GM12878 (cell line): Measurements from ENCODE around the gene TRIP4. TPM values are rescaled to one million over a fixed set of nuclear protein-coding genes. Genes with fewer than 3 reads are reported as not detected.

Experiments used
- ATAC-seq: fragments of 200-7000 bp; cut with Tn5 transposase; 3 replicates; pipeline ENCODE4 v1.9.1; 2020; ENCODE audit warnings: mild to moderate bottlenecking, moderate library complexity
- BruUV-seq: library from RNA; stranded (reverse); fragments of 400-500 nt; replicated peaks from 2 replicates; lab custom pipeline; 2021; lab: Mats Ljungman, UMichigan
- CTCF ChIA-PET: fragments of 300-600 bp; sonication (Branson Sonifier 250); formaldehyde crosslinking; extraction: SDS; loops from one replicate; lab custom pipeline; 2021; ENCODE audit warnings: inconsistent platforms; lab: Yijun Ruan, JAX
- POLR2A ChIA-PET: fragments of 350-600 bp; formaldehyde crosslinking; extraction: SDS; loops from one replicate; lab custom pipeline; 2021; ENCODE audit warnings: inconsistent platforms; lab: Charles Lee
- RAD21 ChIA-PET: fragments of 300-600 bp; sonication (Branson Sonifier 250); formaldehyde crosslinking; loops from one replicate; lab custom pipeline; 2023; ENCODE audit warnings: antibody characterized with exemption; ENCODE audit not compliant: unreplicated experiment; lab: Charles Lee
- SMC1A ChIA-PET: fragments of 300-600 bp; sonication (Branson Sonifier 250); formaldehyde crosslinking; loops from one replicate; lab custom pipeline; 2023; ENCODE audit not compliant: unreplicated experiment, uncharacterized antibody; lab: Charles Lee
- DNase-seq: peaks from one replicate; pipeline ENCODE4 v3.0.0-alpha.2; 2011; ENCODE audit warnings: low read depth, low spot score
- FAIRE-seq: peaks from 3 replicates; lab custom pipeline; 2011; peaks lifted over from hg19 to GRCh38; lab: Jason Lieb, UNC
- H2AFZ ChIP-seq: 2 replicates; pipeline ENCODE4 v1.6.0; 2011; ENCODE audit warnings: low read depth, low read length, control low read depth; ENCODE audit not compliant: control insufficient read depth
- H3K27ac ChIP-seq: 2 replicates; pipeline ENCODE4 v1.5.1; 2011; ENCODE audit warnings: control low read depth; ENCODE audit not compliant: control insufficient read depth, insufficient read depth
- H3K27me3 ChIP-seq, 2 experiments: replicated peaks in 1 of 2; 2 replicates each; pipeline versions ENCODE4 v1.6.0 to v1.6.1; 2011; ENCODE audit warnings: low read length in 1 of 2; ENCODE audit not compliant: control insufficient read depth in 2 of 2, insufficient read depth in 2 of 2
- H3K36me3 ChIP-seq, 2 experiments: 2 replicates each; pipeline ENCODE4 v1.5.1; 2011; ENCODE audit warnings: low read length in 1 of 2; ENCODE audit not compliant: control insufficient read depth in 2 of 2, insufficient read depth in 2 of 2
- H3K4me1 ChIP-seq: 2 replicates; pipeline ENCODE4 v1.6.1; 2011; ENCODE audit warnings: mild to moderate bottlenecking, low read length, moderate library complexity, mixed read lengths; ENCODE audit not compliant: control insufficient read depth, insufficient read depth
- H3K4me2 ChIP-seq: 2 replicates; pipeline ENCODE4 v1.6.0; 2011; ENCODE audit warnings: control low read depth; ENCODE audit not compliant: control insufficient read depth, insufficient read depth
- H3K4me3 ChIP-seq: fragments of 200-600 bp; sonication (generic); 2 replicates; pipeline ENCODE4 v1.5.1; 2016
- H3K79me2 ChIP-seq: 2 replicates; pipeline ENCODE4 v1.6.0; 2011; ENCODE audit warnings: low read length; ENCODE audit not compliant: control insufficient read depth, insufficient read depth
- H3K9ac ChIP-seq: 2 replicates; pipeline ENCODE4 v1.8.0; 2011; ENCODE audit warnings: low read length, control low read depth, mixed read lengths; ENCODE audit not compliant: control insufficient read depth, insufficient read depth
- H3K9me3 ChIP-seq: replicated peaks from 3 replicates; pipeline ENCODE4 v1.5.1; 2011; ENCODE audit warnings: mild to moderate bottlenecking, low read length; ENCODE audit not compliant: control insufficient read depth, insufficient read depth
- H4K20me1 ChIP-seq: 2 replicates; pipeline ENCODE4 v1.6.0; 2011; ENCODE audit not compliant: control insufficient read depth, insufficient read depth
- BCLAF1 ChIP-seq: fragments of 450-650 bp; IDR thresholded peaks from 2 replicates; pipeline ENCODE4 v1.6.1; 2017; ENCODE audit warnings: antibody characterized with exemption, mild to moderate bottlenecking, moderate library complexity
- E2F4 ChIP-seq: IDR thresholded peaks from 2 replicates; pipeline ENCODE4 v1.6.1; 2012; ENCODE audit warnings: low read depth, low read length, improper control_type of control experiment
- HDAC6 ChIP-seq: fragments of 200-600 bp; sonication (generic); IDR thresholded peaks from one replicate; pipeline ENCODE4 v1.8.0; 2017; ENCODE audit warnings: antibody characterized with exemption; ENCODE audit not compliant: unreplicated experiment
- PAX5 ChIP-seq: IDR thresholded peaks from 2 replicates; pipeline ENCODE4 v1.6.1; 2011; ENCODE audit warnings: low read depth, low read length, borderline replicate concordance
- POLR2AphosphoS5 ChIP-seq: IDR thresholded peaks from 2 replicates; pipeline ENCODE4 v1.6.1; 2011; ENCODE audit warnings: mild to moderate bottlenecking, low read length, inconsistent platforms
- PRDM15 ChIP-seq: fragments of 450-650 bp; formaldehyde crosslinking; IDR thresholded peaks from 2 replicates; pipeline ENCODE4 v1.4.0; 2020; ENCODE audit warnings: mild to moderate bottlenecking, moderate library complexity
- RUNX3 ChIP-seq: IDR thresholded peaks from 2 replicates; pipeline ENCODE4 v1.6.1; 2012; ENCODE audit warnings: low read length, inconsistent platforms
- SMAD1 ChIP-seq: fragments of 450-650 bp; IDR thresholded peaks from 2 replicates; pipeline ENCODE4 v1.6.1; 2018; ENCODE audit warnings: mild to moderate bottlenecking, low read depth; ENCODE audit not compliant: partially characterized antibody
- ZNF384 ChIP-seq: IDR thresholded peaks from 2 replicates; pipeline ENCODE4 v1.6.1; 2012; ENCODE audit warnings: low read depth, mild to moderate bottlenecking, low read length, improper control_type of control experiment, borderline replicate concordance
- in situ Hi-C: fragments of 300-500 bp; cut with MboI; formaldehyde crosslinking; loops from 9 replicates; pipeline ENCODE4 v1.14.3; 2018; ENCODE audit warnings: mixed read lengths
- intact Hi-C: fragments of 100-400 bp; cut with micrococcal nuclease; formaldehyde crosslinking; loops from one replicate; pipeline ENCODE4 v1.14.2; 2022; ENCODE audit not compliant: unreplicated experiment
- polyA plus RNA-seq, 11 experiments: library from polyadenylated mRNA; depleted of rRNA in 4 of 11; unstranded in 6 of 11; stranded (reverse) in 5 of 11; fragments of >200 nt; fragmentation: Nextera tagmentation in 4 of 11; fragmentation: Illumina TruSeq in 1 of 11; extraction: Ambion mirVana in 4 of 11; extraction: Trizol in 1 of 11; gene quantifications; 1 replicate in 1 of 11; 2 replicates in 10 of 11; pipeline versions ENCODE4 v1.2.1 to v1.2.3, GENCODE V29; 2011 to 2016; ENCODE audit warnings: inconsistent platforms in 2 of 11, missing spikeins in 2 of 11, low read depth in 1 of 11
- total RNA-seq, 4 experiments: library from RNA; depleted of rRNA in 3 of 4; stranded (reverse); fragments of >200 nt in 3 of 4; fragmentation: Illumina TruSeq in 1 of 4; extraction: Trizol in 1 of 4; gene quantifications; 2 replicates each; pipeline versions ENCODE4 v1.2.1 to v1.2.3, GENCODE V29; 2013 to 2021
- TF ChIP-seq, protein P1 (sequence below): IDR thresholded peaks from 2 replicates; pipeline ENCODE4 v1.6.1; 2012; ENCODE audit warnings: improper control_type of control experiment, low read depth, low read length; ENCODE audit not compliant: insufficient replicate concordance

Gene TRIP4
- total and polyA plus RNA-seq, 10 of the 15 experiments (the other 5 are each of a cell fraction or from before 2014, with no cell fraction given) = 6.4 to 24.5 (median 20.0) TPM

DNA sequence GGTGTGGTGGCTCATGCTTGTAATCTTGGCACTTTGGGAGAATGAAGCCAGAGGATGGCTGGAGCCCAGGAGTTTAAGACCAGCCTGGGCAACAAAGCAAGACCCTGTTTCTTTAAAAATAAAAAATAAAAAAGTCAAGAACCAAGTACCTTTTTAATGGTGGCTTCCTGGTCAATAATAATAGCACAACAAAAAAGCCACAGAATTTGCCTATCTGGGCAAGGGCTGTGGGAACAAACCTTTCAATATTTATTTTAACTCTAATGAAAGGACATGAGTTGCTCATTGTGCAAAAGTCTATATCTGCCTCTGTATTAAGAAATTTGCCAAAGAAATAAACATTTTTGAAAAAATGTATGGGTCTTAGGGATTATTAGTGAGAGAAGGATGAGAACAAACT lies 74.9 kb downstream of the TRIP4 start:
- ChIA-PET RAD21 (interaction anchor here (0.7 to 3.1 kb wide), 15 partner anchors 12 to 350 kb away, joined by 3 to 19 read pairs (median 3); no protein-coding TSS in a partner anchor), SMC1A (interaction anchor here (0.6 to 3.8 kb wide), 16 partner anchors 7 to 266 kb away, joined by 3 to 24 read pairs (median 5); no protein-coding TSS in a partner anchor), CTCF (interaction anchor here (0.7 to 2.1 kb wide), 2 partner anchors 191 to 223 kb away, joined by 3 to 10 read pairs; no protein-coding TSS in a partner anchor), POLR2A (interaction anchor here (0.5 to 1.5 kb wide), 5 partner anchors 32 to 349 kb away, joined by 3 to 6 read pairs (median 3); no protein-coding TSS in a partner anchor)
- H3K27ac ChIP-seq = peak overlapping the region; percentile 79
- in situ Hi-C loops = no loop called here
- BruUV-seq = no TSS peak
- H3K36me3 ChIP-seq = 0 out of 4 replicates have a peak, but pooled peaks cover 0 to 3% of the 10 kb centered on the region in 2 experiments
- no peaks in the 10 kb centered on the region for H3K9me3 ChIP-seq
- H3K9ac ChIP-seq = no peak overlapping the region
- peaks cover 44% of the 10 kb centered on the region for H3K4me1 ChIP-seq
- no peaks in the 10 kb centered on the region for H4K20me1 ChIP-seq
- intact Hi-C loops = loop anchor here (5.0 kb wide), 2 partner anchors 75 to 160 kb away; partner anchors contain the start of gene TRIP4
- no peak for DNase-seq
- H2AFZ ChIP-seq = no peak overlapping the region
- no peak for ATAC-seq
- peak overlapping the region; percentile 90 for H3K4me2 ChIP-seq
- H3K79me2 ChIP-seq = peaks cover 72% of the 10 kb centered on the region
- no peak for FAIRE-seq
- H3K4me3 ChIP-seq = peak overlapping the region; percentile 75
- no peaks in the 10 kb centered on the region for H3K27me3 ChIP-seq
- TF ChIP-seq, protein P1, sequence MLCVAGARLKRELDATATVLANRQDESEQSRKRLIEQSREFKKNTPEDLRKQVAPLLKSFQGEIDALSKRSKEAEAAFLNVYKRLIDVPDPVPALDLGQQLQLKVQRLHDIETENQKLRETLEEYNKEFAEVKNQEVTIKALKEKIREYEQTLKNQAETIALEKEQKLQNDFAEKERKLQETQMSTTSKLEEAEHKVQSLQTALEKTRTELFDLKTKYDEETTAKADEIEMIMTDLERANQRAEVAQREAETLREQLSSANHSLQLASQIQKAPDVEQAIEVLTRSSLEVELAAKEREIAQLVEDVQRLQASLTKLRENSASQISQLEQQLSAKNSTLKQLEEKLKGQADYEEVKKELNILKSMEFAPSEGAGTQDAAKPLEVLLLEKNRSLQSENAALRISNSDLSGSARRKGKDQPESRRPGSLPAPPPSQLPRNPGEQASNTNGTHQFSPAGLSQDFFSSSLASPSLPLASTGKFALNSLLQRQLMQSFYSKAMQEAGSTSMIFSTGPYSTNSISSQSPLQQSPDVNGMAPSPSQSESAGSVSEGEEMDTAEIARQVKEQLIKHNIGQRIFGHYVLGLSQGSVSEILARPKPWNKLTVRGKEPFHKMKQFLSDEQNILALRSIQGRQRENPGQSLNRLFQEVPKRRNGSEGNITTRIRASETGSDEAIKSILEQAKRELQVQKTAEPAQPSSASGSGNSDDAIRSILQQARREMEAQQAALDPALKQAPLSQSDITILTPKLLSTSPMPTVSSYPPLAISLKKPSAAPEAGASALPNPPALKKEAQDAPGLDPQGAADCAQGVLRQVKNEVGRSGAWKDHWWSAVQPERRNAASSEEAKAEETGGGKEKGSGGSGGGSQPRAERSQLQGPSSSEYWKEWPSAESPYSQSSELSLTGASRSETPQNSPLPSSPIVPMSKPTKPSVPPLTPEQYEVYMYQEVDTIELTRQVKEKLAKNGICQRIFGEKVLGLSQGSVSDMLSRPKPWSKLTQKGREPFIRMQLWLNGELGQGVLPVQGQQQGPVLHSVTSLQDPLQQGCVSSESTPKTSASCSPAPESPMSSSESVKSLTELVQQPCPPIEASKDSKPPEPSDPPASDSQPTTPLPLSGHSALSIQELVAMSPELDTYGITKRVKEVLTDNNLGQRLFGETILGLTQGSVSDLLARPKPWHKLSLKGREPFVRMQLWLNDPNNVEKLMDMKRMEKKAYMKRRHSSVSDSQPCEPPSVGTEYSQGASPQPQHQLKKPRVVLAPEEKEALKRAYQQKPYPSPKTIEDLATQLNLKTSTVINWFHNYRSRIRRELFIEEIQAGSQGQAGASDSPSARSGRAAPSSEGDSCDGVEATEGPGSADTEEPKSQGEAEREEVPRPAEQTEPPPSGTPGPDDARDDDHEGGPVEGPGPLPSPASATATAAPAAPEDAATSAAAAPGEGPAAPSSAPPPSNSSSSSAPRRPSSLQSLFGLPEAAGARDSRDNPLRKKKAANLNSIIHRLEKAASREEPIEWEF = no peak
- TF ChIP-seq HDAC6 = no peak
- TF ChIP-seq POLR2AphosphoS5 = no peak
- 0 out of 2 replicates have a peak, but pooled peaks have one; percentile 13 for TF ChIP-seq ZNF384
- peak; percentile 78 for TF ChIP-seq RUNX3
- TF ChIP-seq SMAD1 = no peak
- TF ChIP-seq PAX5 = no peak
- no peak for TF ChIP-seq E2F4
- TF ChIP-seq BCLAF1 = no peak
- no peak for TF ChIP-seq PRDM15 (CRISPR knock-in tag)
